M059J (cell line): ENCODE measurements around the gene CTBP1. TPM values are rescaled to one million over a fixed set of nuclear protein-coding genes. Genes with fewer than 3 reads are reported as not detected.
A peak's percentile ranks its signal among the peaks of the same experiment; 100 is the strongest.

Experiments
- DNase-seq: peaks from one replicate; pipeline ENCODE4 v3.0.0-alpha.2; 2012; ENCODE audit warnings: low read depth
- total RNA-seq: library from RNA; depleted of rRNA; stranded (reverse); fragments of >200 nt; shearing (Covaris generic); gene quantifications from 2 replicates; pipeline ENCODE4 v1.2.3, GENCODE V29; 2014

Gene CTBP1
- total RNA-seq, 1 experiment from 2014 or later: 166 TPM

- no peak for DNase-seq
Observed at GRCh38 chr4:1250921-1251772, 2.2 kb upstream of the CTBP1 start.

GRCh38 chr4:1250527-1250812, 1.5 kb upstream of the CTBP1 start:
- DNase-seq: no peak

- peak; percentile 20 for DNase-seq
Observed at GRCh38 chr4:1249731-1250526, 999 bp upstream of the CTBP1 start.

GRCh38 chr4:1249148-1249730, 309 bp upstream of the CTBP1 start:
- DNase-seq: peak; percentile 77

GRCh38 chr4:1247864-1248244, 1.1 kb downstream of the CTBP1 start:
- DNase-seq: no peak

GRCh38 chr4:1246901-1247863, 1.7 kb downstream of the CTBP1 start:
- DNase-seq: peak; percentile 8

- DNase-seq: no peak
Observed at GRCh38 chr4:1246111-1246881, 2.6 kb downstream of the CTBP1 start.

GRCh38 chr4:1245481-1246051, 3.4 kb downstream of the CTBP1 start:
- no peak for DNase-seq

- no peak for DNase-seq
Observed at GRCh38 chr4:1244978-1245471, 3.9 kb downstream of the CTBP1 start.

GRCh38 chr4:1244081-1244977, 4.6 kb downstream of the CTBP1 start:
- no peak for DNase-seq

GRCh38 chr4:1243451-1244080, 5.4 kb downstream of the CTBP1 start:
- no peak for DNase-seq

GRCh38 chr4:1242506-1243450, 6.2 kb downstream of the CTBP1 start:
- no peak for DNase-seq

GRCh38 chr4:1241936-1242505, 6.9 kb downstream of the CTBP1 start:
- no peak for DNase-seq

GRCh38 chr4:1241466-1241935, 7.4 kb downstream of the CTBP1 start:
- no peak for DNase-seq

- no peak for DNase-seq
Observed at GRCh38 chr4:1240721-1241465, 8.0 kb downstream of the CTBP1 start.

- no peak for DNase-seq
Observed at GRCh38 chr4:1239950-1240307, 9.0 kb downstream of the CTBP1 start.
